Measurements from ENCODE around the gene TAF1A. TPM values are rescaled to one million over a fixed set of nuclear protein-coding genes. Genes with fewer than 3 reads are reported as not detected.
A peak's percentile ranks its signal among the peaks of the same experiment; 100 is the strongest.

TAF1A gene
- total RNA-seq, result 1 to 10 TPM; 2.5 to 4.5 (median 3.9) TPM

DNA sequence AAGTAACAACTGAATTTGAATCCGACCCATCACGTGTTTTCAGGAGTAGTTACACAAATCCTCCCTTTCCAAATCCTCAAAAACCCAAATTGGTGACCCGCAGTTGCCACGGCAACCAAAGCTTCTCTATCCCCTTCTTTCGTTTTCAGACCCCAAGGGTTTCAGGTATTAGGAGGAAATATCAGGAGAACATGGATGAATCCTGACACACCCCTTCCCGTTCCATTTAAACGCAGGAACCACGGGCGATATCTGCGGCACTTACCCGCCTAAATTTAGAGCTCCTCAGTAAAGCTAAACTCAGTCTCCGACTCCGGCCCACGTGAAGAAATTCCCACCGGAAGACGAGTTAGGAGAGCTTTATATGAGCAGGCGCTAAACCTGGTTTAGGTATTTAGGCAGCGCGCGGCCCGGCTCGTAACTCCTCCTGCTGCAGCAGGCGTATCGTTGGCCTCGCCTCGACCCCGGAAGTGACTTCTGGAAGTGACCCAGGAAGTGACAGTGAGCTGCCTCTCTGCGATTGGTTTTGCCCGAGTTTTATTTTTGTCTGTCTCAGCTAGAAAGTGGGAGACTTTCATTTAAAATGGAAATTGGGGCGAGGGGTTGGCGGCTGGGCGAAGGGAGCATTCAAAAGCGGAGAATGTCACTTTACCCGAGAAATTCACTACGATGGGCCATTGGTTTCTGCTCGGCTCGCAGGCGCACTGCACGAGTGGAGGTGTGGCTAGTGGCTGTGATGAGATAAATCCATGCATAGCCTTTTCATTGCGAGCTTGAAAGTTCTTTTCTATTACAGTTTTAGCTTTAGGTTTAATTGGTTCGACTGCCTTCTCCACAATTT, at the start of gene TAF1A:
TSS of gene TAF1A (minus strand) at position 472 of the 841 bp plus-strand sequence.
- intact Hi-C loops (cut with DNase I), result loop anchor here (5.0 kb wide), 1 partner anchor 48 kb away; no protein-coding TSS in a partner anchor
- peaks cover 0 to 23% (median 4%) of the 10 kb centered on the region in 4 donors for H3K36me3 ChIP-seq
- H3K27ac ChIP-seq (replicated peaks in 1 of 4), result peak within 1 kb of the TSS; percentile 74 to 84 (median 80)
- H3K27me3 ChIP-seq, result no peaks in the 10 kb centered on the region
- H3K9me3 ChIP-seq, result no peaks in the 10 kb centered on the region
- under 1% methylated on average over 35 of the region's 41 CpGs for WGBS
- TF ChIP-seq EP300 (IDR thresholded peaks at IDR 0.05) (no peak), POLR2AphosphoS5 (IDR thresholded peaks at IDR 0.05) (peak; percentile 66 to 74), POLR2A (IDR thresholded peaks at IDR 0.05; ENCODE audit: low read depth) (no peak)
- TF ChIP-seq, protein P1, sequence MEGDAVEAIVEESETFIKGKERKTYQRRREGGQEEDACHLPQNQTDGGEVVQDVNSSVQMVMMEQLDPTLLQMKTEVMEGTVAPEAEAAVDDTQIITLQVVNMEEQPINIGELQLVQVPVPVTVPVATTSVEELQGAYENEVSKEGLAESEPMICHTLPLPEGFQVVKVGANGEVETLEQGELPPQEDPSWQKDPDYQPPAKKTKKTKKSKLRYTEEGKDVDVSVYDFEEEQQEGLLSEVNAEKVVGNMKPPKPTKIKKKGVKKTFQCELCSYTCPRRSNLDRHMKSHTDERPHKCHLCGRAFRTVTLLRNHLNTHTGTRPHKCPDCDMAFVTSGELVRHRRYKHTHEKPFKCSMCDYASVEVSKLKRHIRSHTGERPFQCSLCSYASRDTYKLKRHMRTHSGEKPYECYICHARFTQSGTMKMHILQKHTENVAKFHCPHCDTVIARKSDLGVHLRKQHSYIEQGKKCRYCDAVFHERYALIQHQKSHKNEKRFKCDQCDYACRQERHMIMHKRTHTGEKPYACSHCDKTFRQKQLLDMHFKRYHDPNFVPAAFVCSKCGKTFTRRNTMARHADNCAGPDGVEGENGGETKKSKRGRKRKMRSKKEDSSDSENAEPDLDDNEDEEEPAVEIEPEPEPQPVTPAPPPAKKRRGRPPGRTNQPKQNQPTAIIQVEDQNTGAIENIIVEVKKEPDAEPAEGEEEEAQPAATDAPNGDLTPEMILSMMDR (IDR thresholded peaks at IDR 0.05), result peak in 1 of 3 experiments; percentile 5
- DNase-seq (ENCODE audit: extremely low spot score), result peak; percentile 96
- H3K4me3 ChIP-seq, result peak within 1 kb of the TSS; percentile 61 to 74 (median 66)
- peaks cover 15 to 26% (median 21%) of the 10 kb centered on the region in 4 donors for H3K4me1 ChIP-seq

DNA sequence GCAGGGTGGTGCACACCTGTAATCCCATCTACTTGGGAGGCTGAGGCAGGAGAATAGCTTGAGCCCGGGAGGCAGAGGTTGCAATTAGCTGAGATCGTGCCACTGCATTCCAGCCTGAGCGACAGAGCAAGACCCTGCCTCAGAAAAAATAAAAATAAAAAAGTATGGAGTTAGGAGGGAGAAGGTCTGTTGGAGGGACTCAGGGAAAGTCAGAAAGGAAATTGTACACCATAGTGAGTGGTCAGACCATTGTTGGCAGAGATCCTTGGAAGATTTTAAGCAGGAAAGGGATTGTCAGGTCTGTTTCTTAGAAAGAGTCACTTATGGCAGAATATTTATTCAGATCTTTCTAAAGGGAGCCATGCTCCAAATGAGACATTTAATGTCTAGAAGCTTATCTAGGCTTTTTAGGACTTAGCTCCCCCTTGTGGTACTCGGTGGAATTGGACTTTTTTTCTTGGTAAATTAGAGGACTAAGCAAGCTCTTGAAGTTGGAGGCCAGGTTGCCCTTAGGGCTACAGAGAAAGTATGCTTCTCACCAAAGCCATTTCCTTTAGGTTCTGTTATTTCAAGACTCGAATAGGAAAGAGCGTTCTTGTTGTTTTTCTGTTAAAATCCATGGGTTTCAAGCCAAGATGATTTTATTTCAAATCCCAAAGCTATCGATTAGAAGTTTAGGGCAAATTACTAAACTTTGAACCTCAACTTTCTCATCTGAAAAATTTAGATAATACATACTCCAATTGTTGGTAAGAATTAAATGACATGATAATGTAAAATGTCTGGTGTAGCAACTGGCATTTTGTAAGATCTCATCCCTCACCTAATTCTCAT, 44.7 kb upstream of the TAF1A start:
- DNase-seq (ENCODE audit: extremely low spot score), result no peak
- peaks cover 18 to 79% (median 59%) of the 10 kb centered on the region in 4 donors for H3K36me3 ChIP-seq
- intact Hi-C loops (cut with DNase I), result loop anchor here (1.0 to 5.0 kb wide), 2 partner anchors 42 to 169 kb away; no protein-coding TSS in a partner anchor
- H3K27me3 ChIP-seq, result no peaks in the 10 kb centered on the region
- H3K27ac ChIP-seq (replicated peaks in 1 of 4), result peak overlapping the region in 1 of 4 donors; percentile 9
- no peaks in the 10 kb centered on the region for H3K4me1 ChIP-seq
- 46% methylated on average over 7 of the region's 7 CpGs for WGBS
- no peak overlapping the region for H3K4me3 ChIP-seq
- no peaks in the 10 kb centered on the region for H3K9me3 ChIP-seq
- TF ChIP-seq POLR2A (IDR thresholded peaks at IDR 0.05; ENCODE audit: low read depth), result no peak
- TF ChIP-seq, protein P1 (IDR thresholded peaks at IDR 0.05), result peak; percentile 83 to 91 (median 87)

DNA sequence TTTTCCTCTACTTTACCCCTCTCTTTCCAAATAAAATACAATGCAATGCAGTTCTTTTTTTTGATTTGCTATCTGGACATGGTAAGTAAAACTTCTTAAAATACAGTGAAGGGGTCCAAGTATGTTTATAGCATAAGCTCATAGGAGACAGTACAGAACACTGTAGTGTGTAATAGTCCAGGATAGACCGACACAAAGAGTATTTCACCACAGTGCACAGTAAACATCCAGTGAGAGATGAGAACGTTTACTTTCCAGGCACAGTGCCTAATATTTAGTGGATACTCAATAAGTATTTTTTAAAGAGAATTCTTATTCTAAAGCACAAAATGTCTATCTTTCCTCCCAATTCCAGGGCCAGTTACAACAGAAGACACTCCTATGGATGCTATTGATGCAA, 43.0 kb upstream of the TAF1A start:
- WGBS, result 51% methylated on average over 2 of the region's 2 CpGs
- no peaks in the 10 kb centered on the region for H3K27me3 ChIP-seq
- no peaks in the 10 kb centered on the region for H3K9me3 ChIP-seq
- H3K27ac ChIP-seq (replicated peaks in 1 of 4), result no peak overlapping the region
- TF ChIP-seq POLR2AphosphoS5 (IDR thresholded peaks at IDR 0.05) (no peak), EP300 (IDR thresholded peaks at IDR 0.05) (no peak), POLR2A (IDR thresholded peaks at IDR 0.05; ENCODE audit: low read depth) (no peak)
- TF ChIP-seq, protein P1 (IDR thresholded peaks at IDR 0.05), result no peak
- DNase-seq (ENCODE audit: extremely low spot score), result no peak
- H3K4me1 ChIP-seq, result no peaks in the 10 kb centered on the region
- intact Hi-C loops (cut with DNase I), result no loop called here
- no peak overlapping the region for H3K4me3 ChIP-seq
- peaks cover 32 to 85% (median 68%) of the 10 kb centered on the region in 4 donors for H3K36me3 ChIP-seq

DNA sequence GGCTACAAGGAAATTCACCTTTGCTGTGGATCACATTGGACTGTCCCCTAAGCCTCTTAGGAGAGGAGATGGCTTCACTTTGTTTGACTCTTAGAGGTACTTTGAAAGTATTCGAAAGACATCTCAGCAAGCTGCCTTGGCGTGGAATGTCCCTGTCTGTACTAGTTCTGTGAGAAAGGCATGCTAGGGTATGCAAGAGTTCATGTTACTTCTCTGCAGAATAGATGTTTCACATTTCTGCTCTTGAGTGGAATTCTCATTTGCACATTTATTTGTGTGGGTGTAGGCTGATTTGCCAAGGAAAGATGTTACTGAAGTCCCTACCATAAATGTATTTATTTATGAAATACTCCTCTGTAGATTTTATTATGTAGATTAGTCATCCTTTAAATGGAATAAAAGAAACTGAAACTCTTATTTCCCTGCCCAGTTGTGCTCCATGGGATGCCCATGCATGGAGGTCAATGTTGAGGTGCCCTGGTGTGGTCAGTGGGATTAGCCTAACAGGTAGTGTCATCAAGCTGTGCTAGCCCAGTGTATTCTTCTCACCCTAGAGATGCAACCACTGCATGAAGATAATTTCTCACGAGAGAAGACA, 42.0 kb upstream of the TAF1A start:
- peaks cover 34 to 85% (median 73%) of the 10 kb centered on the region in 4 donors for H3K36me3 ChIP-seq
- TF ChIP-seq POLR2AphosphoS5 (IDR thresholded peaks at IDR 0.05) (no peak), POLR2A (IDR thresholded peaks at IDR 0.05; ENCODE audit: low read depth) (no peak), EP300 (IDR thresholded peaks at IDR 0.05) (no peak)
- TF ChIP-seq, protein P1 (IDR thresholded peaks at IDR 0.05), result no peak
- no peak for DNase-seq (ENCODE audit: extremely low spot score)
- intact Hi-C loops (cut with DNase I), result no loop called here
- no peaks in the 10 kb centered on the region for H3K9me3 ChIP-seq
- no peak overlapping the region for H3K27ac ChIP-seq (replicated peaks in 1 of 4)
- H3K4me1 ChIP-seq, result no peaks in the 10 kb centered on the region
- H3K4me3 ChIP-seq, result no peak overlapping the region
- 83% methylated on average over 3 of the region's 3 CpGs for WGBS
- no peaks in the 10 kb centered on the region for H3K27me3 ChIP-seq
